Liver (tissue), 9 donors: ENCODE measurements around the gene SPACDR. TPM values are rescaled to one million over a fixed set of nuclear protein-coding genes. Genes with fewer than 3 reads are reported as not detected.

Experiments
- DNase-seq: peaks from one replicate; pipeline ENCODE4 v3.0.0-alpha.2; 2017; ENCODE audit warnings: low spot score
- H3K27ac ChIP-seq, 2 donors: one replicate each; pipeline ENCODE4 v1.7.0; 2013; ENCODE audit warnings: inconsistent platforms in 2 of 2, low read length in 2 of 2, control low read depth in 1 of 2, low read depth in 1 of 2, mild to moderate bottlenecking in 1 of 2
- H3K27me3 ChIP-seq, 4 donors: one replicate each; pipeline versions ENCODE4 v1.6.1 to v1.7.0; 2013; ENCODE audit warnings: low read length in 3 of 4, inconsistent platforms in 1 of 4, mild to moderate bottlenecking in 1 of 4, moderate library complexity in 1 of 4; ENCODE audit not compliant: control insufficient read depth in 4 of 4, insufficient read depth in 4 of 4
- H3K36me3 ChIP-seq, 4 donors: one replicate each; pipeline versions ENCODE4 v1.6.1 to v1.7.0; 2013; ENCODE audit warnings: low read length in 3 of 4, mild to moderate bottlenecking in 3 of 4, low read depth in 1 of 4, moderate library complexity in 1 of 4; ENCODE audit not compliant: control insufficient read depth in 4 of 4, insufficient read depth in 3 of 4
- H3K4me1 ChIP-seq, 4 donors: one replicate each; pipeline versions ENCODE4 v1.6.1 to v1.7.0; 2013; ENCODE audit warnings: low read length in 3 of 4, mild to moderate bottlenecking in 3 of 4, moderate library complexity in 1 of 4; ENCODE audit not compliant: control insufficient read depth in 4 of 4, insufficient read depth in 4 of 4
- H3K4me3 ChIP-seq, 3 donors: one replicate each; pipeline versions ENCODE4 v1.6.1 to v1.7.0; 2013; ENCODE audit warnings: low read length in 3 of 3, control low read depth in 1 of 3, low read depth in 1 of 3, mild to moderate bottlenecking in 1 of 3
- H3K9ac ChIP-seq, 2 donors: one replicate each; pipeline ENCODE4 v1.7.0; 2013; ENCODE audit warnings: low read length in 2 of 2, mild to moderate bottlenecking in 2 of 2, moderate library complexity in 2 of 2, control low read depth in 1 of 2, low read depth in 1 of 2
- H3K9me3 ChIP-seq, 4 donors: one replicate each; pipeline versions ENCODE4 v1.6.1 to v1.7.0; 2013; ENCODE audit warnings: low read length in 3 of 4; ENCODE audit not compliant: control insufficient read depth in 4 of 4
- EGR1 ChIP-seq, 2 donors: IDR thresholded peaks; 2 replicates each; pipeline ENCODE4 v1.6.1; 2016 to 2018; ENCODE audit warnings: antibody characterized with exemption in 2 of 2, low read depth in 2 of 2
- FOXA2 ChIP-seq: IDR thresholded peaks from 2 replicates; pipeline ENCODE4 v1.6.1; 2016; ENCODE audit warnings: antibody characterized with exemption
- GABPA ChIP-seq, 2 donors: IDR thresholded peaks in 1 of 2; conservative IDR thresholded peaks in 1 of 2; 2 replicates each; pipeline ENCODE4 v1.6.1; 2016; ENCODE audit warnings: antibody characterized with exemption in 2 of 2, mild to moderate bottlenecking in 1 of 2, moderate library complexity in 1 of 2
- HNF4A ChIP-seq, 2 donors: conservative IDR thresholded peaks; 2 replicates each; pipeline ENCODE4 v1.6.1; 2016; ENCODE audit warnings: antibody characterized with exemption in 2 of 2, mild to moderate bottlenecking in 2 of 2
- JUND ChIP-seq, 2 donors: IDR thresholded peaks; 2 replicates each; pipeline ENCODE4 v1.6.1; 2016; ENCODE audit warnings: antibody characterized with exemption in 2 of 2
- NR2F2 ChIP-seq: IDR thresholded peaks from 2 replicates; pipeline ENCODE4 v1.6.1; 2016; ENCODE audit warnings: antibody characterized with exemption
- RAD21 ChIP-seq, 2 donors: IDR thresholded peaks; 2 replicates each; pipeline ENCODE4 v1.6.1; 2016; ENCODE audit warnings: antibody characterized with exemption in 2 of 2, mild to moderate bottlenecking in 2 of 2
- RXRA ChIP-seq, 2 donors: IDR thresholded peaks; 2 replicates each; pipeline ENCODE4 v1.6.1; 2017 to 2018; ENCODE audit warnings: antibody characterized with exemption in 2 of 2, mild to moderate bottlenecking in 1 of 2
- SP1 ChIP-seq: IDR thresholded peaks from 2 replicates; pipeline ENCODE4 v1.6.1; 2018; ENCODE audit warnings: antibody characterized with exemption, mild to moderate bottlenecking
- TAF1 ChIP-seq: conservative IDR thresholded peaks from 2 replicates; pipeline ENCODE4 v1.6.1; 2016; ENCODE audit warnings: antibody characterized with exemption, mild to moderate bottlenecking
- YY1 ChIP-seq: IDR thresholded peaks from 2 replicates; pipeline ENCODE4 v1.6.1; 2016; ENCODE audit warnings: antibody characterized with exemption, mild to moderate bottlenecking
- WGBS: extraction: QIAGEN DNeasy Blood & Tissue Kit; methylation state at CpG from one replicate; pipeline ENCODE4 v1.1.7; 2013; 5-methylcytosine and 5-hydroxymethylcytosine counted together
- polyA plus RNA-seq, 2 donors: library from polyadenylated mRNA; stranded (reverse) in 1 of 2; unstranded in 1 of 2; fragments of 200-250 nt in 1 of 2; fragments of >200 nt in 1 of 2; fragmentation: Nextera tagmentation in 1 of 2; extraction: Ambion mirVana in 1 of 2; gene quantifications; one replicate each; pipeline versions ENCODE4 v1.2.1 to v1.2.3, GENCODE V29; 2013 to 2015
- total RNA-seq, 2 donors: library from RNA; depleted of rRNA; stranded (reverse); fragments of >200 nt; gene quantifications; one replicate each; pipeline ENCODE4 v1.2.3, GENCODE V29; 2014
- TF ChIP-seq, protein P1 (sequence below): IDR thresholded peaks from 2 replicates; pipeline ENCODE4 v1.6.1; 2016; ENCODE audit warnings: antibody characterized with exemption
- TF ChIP-seq, protein P2 (sequence below): fragments of 150-350 bp; IDR thresholded peaks from 2 replicates; pipeline ENCODE4 v1.5.1; 2017; ENCODE audit warnings: improper control_type of control experiment, low read depth, low read length; ENCODE audit not compliant: missing input control
- TF ChIP-seq, protein P3 (sequence below): IDR thresholded peaks from 2 replicates; pipeline ENCODE4 v1.6.1; 2016; ENCODE audit warnings: antibody characterized with exemption, mild to moderate bottlenecking
- TF ChIP-seq, protein P4 (sequence below): IDR thresholded peaks from 2 replicates; pipeline ENCODE4 v1.6.1; 2016; ENCODE audit warnings: antibody characterized with exemption
- donor health status: healthy.
- donor health status: healthy.
- donor health status: healthy.
- donor health status: healthy.
- donor health status: healthy.

SPACDR gene
- total and polyA plus RNA-seq, 4 donors = 0.06 to 0.33 (median 0.17) TPM; not detected in 1

DNA sequence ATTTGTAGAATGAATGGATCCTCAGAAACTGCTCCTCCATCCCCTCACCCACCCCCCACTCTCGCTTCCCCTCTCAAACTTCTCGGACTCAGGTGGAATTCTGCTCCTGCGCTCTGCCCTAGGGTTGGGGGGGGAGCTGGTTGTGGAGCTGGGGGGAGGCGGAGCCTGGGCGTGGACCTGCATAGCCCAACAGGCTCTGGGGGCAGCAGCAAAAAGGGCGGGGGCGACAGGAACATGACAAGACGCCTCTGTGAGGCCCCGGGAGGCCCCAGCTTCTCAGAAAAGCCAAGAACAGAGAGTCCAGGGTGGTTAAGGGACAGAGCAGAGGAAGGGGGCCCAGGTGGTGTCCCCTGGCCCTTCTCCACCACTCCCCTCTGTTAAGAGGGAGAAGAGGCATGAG is 11.5 kb upstream of the SPACDR start:
- H3K9ac ChIP-seq = no peak overlapping the region
- TF ChIP-seq JUND (IDR thresholded peaks at IDR 0.05) (no peak), YY1 (no peak), FOXA2 (no peak)
- TF ChIP-seq, protein P1, sequence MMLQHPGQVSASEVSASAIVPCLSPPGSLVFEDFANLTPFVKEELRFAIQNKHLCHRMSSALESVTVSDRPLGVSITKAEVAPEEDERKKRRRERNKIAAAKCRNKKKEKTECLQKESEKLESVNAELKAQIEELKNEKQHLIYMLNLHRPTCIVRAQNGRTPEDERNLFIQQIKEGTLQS = no peak
- H3K27me3 ChIP-seq = no peaks in the 10 kb centered on the region
- H3K36me3 ChIP-seq = peaks cover 0 to 9% (median 8%) of the 10 kb centered on the region in 4 donors
- H3K4me3 ChIP-seq = no peak overlapping the region
- no peaks in the 10 kb centered on the region for H3K9me3 ChIP-seq
- peaks cover 0 to 21% (median 12%) of the 10 kb centered on the region in 4 donors for H3K4me1 ChIP-seq
- 71% methylated on average over 9 of the region's 9 CpGs for WGBS
- no peak overlapping the region for H3K27ac ChIP-seq
- DNase-seq = peak; percentile 81

DNA sequence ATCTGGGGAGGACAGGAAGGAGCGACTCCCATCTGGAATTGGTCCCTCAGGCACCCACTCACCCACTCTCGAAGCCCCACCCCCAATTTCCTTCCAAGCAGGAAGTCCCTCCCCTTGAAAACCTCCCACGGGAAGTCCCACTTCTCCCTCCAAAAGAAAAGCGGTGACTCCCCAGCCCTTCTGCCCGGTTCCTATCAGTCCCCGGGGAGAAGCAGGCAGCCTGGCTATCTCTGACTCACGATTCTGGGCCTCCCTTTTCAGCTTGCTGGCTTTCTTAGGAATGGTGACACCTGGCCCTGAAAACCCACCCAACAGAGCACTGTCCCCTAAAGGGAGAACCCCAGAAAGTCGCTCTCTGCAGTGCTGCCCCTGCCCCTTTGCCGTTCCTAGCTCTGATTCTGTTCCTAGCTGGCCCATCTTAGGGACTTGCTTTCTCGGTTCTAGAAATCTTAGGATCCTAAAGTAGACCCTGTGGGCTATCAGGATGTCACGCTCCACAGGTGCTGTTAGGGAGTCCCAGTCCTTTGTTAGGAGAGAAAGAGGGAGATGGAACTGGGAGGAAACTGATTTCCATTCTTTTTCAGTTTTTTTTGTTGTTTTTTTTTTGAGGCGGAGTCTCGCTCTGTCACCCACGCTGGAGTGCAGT is 8.9 kb upstream of the SPACDR start:
- Histone ChIP-seq H3K9ac (no peak overlapping the region), H3K27ac (peak overlapping the region in 1 of 2 donors; percentile 8), H3K36me3 (peaks cover 2 to 9% (median 8%) of the 10 kb centered on the region in 4 donors), H3K27me3 (no peaks in the 10 kb centered on the region), H3K4me1 (peaks cover 2 to 17% (median 13%) of the 10 kb centered on the region in 4 donors), H3K9me3 (no peaks in the 10 kb centered on the region), H3K4me3 (no peak overlapping the region)
- TF ChIP-seq GABPA (IDR thresholded peaks at IDR 0.05 in 1 of 2, conservative IDR thresholded peaks at IDR 0.05 in 1 of 2) = no peak
- TF ChIP-seq, protein P1 = no peak
- TF ChIP-seq TAF1 = no peak
- no peak for TF ChIP-seq NR2F2
- TF ChIP-seq, protein P2, sequence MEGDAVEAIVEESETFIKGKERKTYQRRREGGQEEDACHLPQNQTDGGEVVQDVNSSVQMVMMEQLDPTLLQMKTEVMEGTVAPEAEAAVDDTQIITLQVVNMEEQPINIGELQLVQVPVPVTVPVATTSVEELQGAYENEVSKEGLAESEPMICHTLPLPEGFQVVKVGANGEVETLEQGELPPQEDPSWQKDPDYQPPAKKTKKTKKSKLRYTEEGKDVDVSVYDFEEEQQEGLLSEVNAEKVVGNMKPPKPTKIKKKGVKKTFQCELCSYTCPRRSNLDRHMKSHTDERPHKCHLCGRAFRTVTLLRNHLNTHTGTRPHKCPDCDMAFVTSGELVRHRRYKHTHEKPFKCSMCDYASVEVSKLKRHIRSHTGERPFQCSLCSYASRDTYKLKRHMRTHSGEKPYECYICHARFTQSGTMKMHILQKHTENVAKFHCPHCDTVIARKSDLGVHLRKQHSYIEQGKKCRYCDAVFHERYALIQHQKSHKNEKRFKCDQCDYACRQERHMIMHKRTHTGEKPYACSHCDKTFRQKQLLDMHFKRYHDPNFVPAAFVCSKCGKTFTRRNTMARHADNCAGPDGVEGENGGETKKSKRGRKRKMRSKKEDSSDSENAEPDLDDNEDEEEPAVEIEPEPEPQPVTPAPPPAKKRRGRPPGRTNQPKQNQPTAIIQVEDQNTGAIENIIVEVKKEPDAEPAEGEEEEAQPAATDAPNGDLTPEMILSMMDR = no peak
- no peak for TF ChIP-seq FOXA2
- no peak for TF ChIP-seq RAD21 (IDR thresholded peaks at IDR 0.05)
- TF ChIP-seq RXRA (IDR thresholded peaks at IDR 0.05) = no peak
- no peak for TF ChIP-seq HNF4A (conservative IDR thresholded peaks at IDR 0.05)
- TF ChIP-seq, protein P3, sequence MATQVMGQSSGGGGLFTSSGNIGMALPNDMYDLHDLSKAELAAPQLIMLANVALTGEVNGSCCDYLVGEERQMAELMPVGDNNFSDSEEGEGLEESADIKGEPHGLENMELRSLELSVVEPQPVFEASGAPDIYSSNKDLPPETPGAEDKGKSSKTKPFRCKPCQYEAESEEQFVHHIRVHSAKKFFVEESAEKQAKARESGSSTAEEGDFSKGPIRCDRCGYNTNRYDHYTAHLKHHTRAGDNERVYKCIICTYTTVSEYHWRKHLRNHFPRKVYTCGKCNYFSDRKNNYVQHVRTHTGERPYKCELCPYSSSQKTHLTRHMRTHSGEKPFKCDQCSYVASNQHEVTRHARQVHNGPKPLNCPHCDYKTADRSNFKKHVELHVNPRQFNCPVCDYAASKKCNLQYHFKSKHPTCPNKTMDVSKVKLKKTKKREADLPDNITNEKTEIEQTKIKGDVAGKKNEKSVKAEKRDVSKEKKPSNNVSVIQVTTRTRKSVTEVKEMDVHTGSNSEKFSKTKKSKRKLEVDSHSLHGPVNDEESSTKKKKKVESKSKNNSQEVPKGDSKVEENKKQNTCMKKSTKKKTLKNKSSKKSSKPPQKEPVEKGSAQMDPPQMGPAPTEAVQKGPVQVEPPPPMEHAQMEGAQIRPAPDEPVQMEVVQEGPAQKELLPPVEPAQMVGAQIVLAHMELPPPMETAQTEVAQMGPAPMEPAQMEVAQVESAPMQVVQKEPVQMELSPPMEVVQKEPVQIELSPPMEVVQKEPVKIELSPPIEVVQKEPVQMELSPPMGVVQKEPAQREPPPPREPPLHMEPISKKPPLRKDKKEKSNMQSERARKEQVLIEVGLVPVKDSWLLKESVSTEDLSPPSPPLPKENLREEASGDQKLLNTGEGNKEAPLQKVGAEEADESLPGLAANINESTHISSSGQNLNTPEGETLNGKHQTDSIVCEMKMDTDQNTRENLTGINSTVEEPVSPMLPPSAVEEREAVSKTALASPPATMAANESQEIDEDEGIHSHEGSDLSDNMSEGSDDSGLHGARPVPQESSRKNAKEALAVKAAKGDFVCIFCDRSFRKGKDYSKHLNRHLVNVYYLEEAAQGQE = no peak
- no peak for TF ChIP-seq SP1
- no peak for TF ChIP-seq EGR1 (IDR thresholded peaks at IDR 0.05; ENCODE audit: low read depth in 2 of 2)
- no peak for TF ChIP-seq JUND (IDR thresholded peaks at IDR 0.05)
- TF ChIP-seq, protein P4, sequence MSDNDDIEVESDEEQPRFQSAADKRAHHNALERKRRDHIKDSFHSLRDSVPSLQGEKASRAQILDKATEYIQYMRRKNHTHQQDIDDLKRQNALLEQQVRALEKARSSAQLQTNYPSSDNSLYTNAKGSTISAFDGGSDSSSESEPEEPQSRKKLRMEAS = no peak
- no peak for TF ChIP-seq YY1
- 76% methylated on average over 14 of the region's 14 CpGs for whole genome bisulfite sequencing
- DNase-seq = no peak
